ENCODE measurements around the gene CDC42BPB. TPM values are rescaled to one million over a fixed set of nuclear protein-coding genes. Genes with fewer than 3 reads are reported as not detected.

The CDC42BPB gene
- total and polyA plus RNA-seq, 11 donors = 31.1 to 124 (median 68.9) TPM

- intact Hi-C loops (cut with DNase I) = no loop called here
- Histone ChIP-seq H3K27ac (peak overlapping the region in 2 of 12 donors; percentile 21 to 59), H3K4me1 (peaks cover 0 to 67% (median 33%) of the 10 kb centered on the region in 12 donors), H3K9me3 (no peaks in the 10 kb centered on the region), H3K27me3 (no peaks in the 10 kb centered on the region), H3K4me3 (no peak overlapping the region), H3K36me3 (peaks cover 0 to 24% (median 6%) of the 10 kb centered on the region in 9 donors)
- no peak for ATAC-seq
- no peak for DNase-seq
- 73 to 79% (median 76%) methylated on average over 5 of the region's 5 CpGs for WGBS, 4 donors
- TF ChIP-seq CTCF (IDR thresholded peaks at IDR 0.05) = no peak
- no peak for TF ChIP-seq POLR2A (IDR thresholded peaks at IDR 0.05)
Observed at GRCh38 chr14:103015426-103015825, 41.9 kb downstream of the CDC42BPB start.

GRCh38 chr14:103014466-103015228, 42.7 kb downstream of the CDC42BPB start:
- ATAC-seq (no peak), DNase-seq (peak in 1 of 5 donors; percentile 46)
- intact Hi-C loops (cut with DNase I) = loop anchor here in 1 of 10 donors (5.0 kb wide), 1 partner anchor 38 kb away; no protein-coding TSS in a partner anchor
- H3K9me3 ChIP-seq = no peaks in the 10 kb centered on the region
- peaks cover 0 to 24% (median 8%) of the 10 kb centered on the region in 9 donors for H3K36me3 ChIP-seq
- 49 to 61% (median 57%) methylated on average over 11 of the region's 11 CpGs for WGBS, 4 donors
- H3K27ac ChIP-seq = peak overlapping the region in 3 of 12 donors; percentile 21 to 59 (median 32)
- no peaks in the 10 kb centered on the region for H3K27me3 ChIP-seq
- no peak overlapping the region for H3K4me3 ChIP-seq
- TF ChIP-seq CTCF (IDR thresholded peaks at IDR 0.05) (no peak), POLR2A (IDR thresholded peaks at IDR 0.05) (no peak)
- peaks cover 0 to 63% (median 26%) of the 10 kb centered on the region in 12 donors for H3K4me1 ChIP-seq

GRCh38 chr14:103013028-103013427, 44.3 kb downstream of the CDC42BPB start:
- no peak overlapping the region for H3K27ac ChIP-seq
- no peak overlapping the region for H3K4me3 ChIP-seq
- TF ChIP-seq POLR2A (IDR thresholded peaks at IDR 0.05) (no peak), CTCF (IDR thresholded peaks at IDR 0.05) (no peak)
- ATAC-seq (no peak), DNase-seq (peak in 1 of 5 donors; percentile 19)
- H3K4me1 ChIP-seq = peaks cover 0 to 62% (median 33%) of the 10 kb centered on the region in 12 donors
- no peaks in the 10 kb centered on the region for H3K9me3 ChIP-seq
- peaks cover 0 to 32% (median 13%) of the 10 kb centered on the region in 9 donors for H3K36me3 ChIP-seq
- intact Hi-C loops (cut with DNase I) = loop anchor here in 1 of 10 donors (5.0 kb wide), 1 partner anchor 39 kb away; no protein-coding TSS in a partner anchor
- 93 to 99% (median 96%) methylated on average over 12 of the region's 12 CpGs for WGBS, 4 donors
- H3K27me3 ChIP-seq = no peaks in the 10 kb centered on the region

GRCh38 chr14:103009559-103009958, 47.8 kb downstream of the CDC42BPB start:
- 72 to 80% (median 75%) methylated on average over 2 of the region's 2 CpGs for WGBS, 4 donors
- peaks cover 0 to 52% (median 21%) of the 10 kb centered on the region in 9 donors for H3K36me3 ChIP-seq
- ATAC-seq (no peak), DNase-seq (peak in 1 of 5 donors; percentile 20)
- H3K27ac ChIP-seq = no peak overlapping the region
- no peaks in the 10 kb centered on the region for H3K9me3 ChIP-seq
- TF ChIP-seq CTCF (IDR thresholded peaks at IDR 0.05) = no peak
- no peak for TF ChIP-seq POLR2A (IDR thresholded peaks at IDR 0.05)
- H3K27me3 ChIP-seq = no peaks in the 10 kb centered on the region
- peaks cover 0 to 47% (median 18%) of the 10 kb centered on the region in 12 donors for H3K4me1 ChIP-seq
- no peak overlapping the region for H3K4me3 ChIP-seq
- intact Hi-C loops (cut with DNase I) = loop anchor here in 1 of 10 donors (10.0 kb wide), 1 partner anchor 45 kb away; the partner anchor contains the start of gene CDC42BPB
